Mesodermal cell (in vitro differentiated cells): ENCODE results near the gene NCBP2L.

Source experiments
- H3K27ac ChIP-seq: 2 replicates; pipeline ENCODE4 v1.7.0; 2013; ENCODE audit warnings: mild to moderate bottlenecking, low read depth, low read length, moderate library complexity; ENCODE audit not compliant: severe bottlenecking
- H3K36me3 ChIP-seq: 2 replicates; pipeline ENCODE4 v1.7.1; 2013; ENCODE audit warnings: mild to moderate bottlenecking, low read length, moderate library complexity; ENCODE audit not compliant: control insufficient read depth, insufficient read depth
- H3K4me1 ChIP-seq: one replicate; pipeline ENCODE4 v1.7.1; 2013; ENCODE audit warnings: mild to moderate bottlenecking, low read length; ENCODE audit not compliant: insufficient read depth, control insufficient read depth, poor library complexity, severe bottlenecking
- H3K4me3 ChIP-seq: 2 replicates; pipeline ENCODE4 v1.7.0; 2013; ENCODE audit warnings: low read length, control low read depth, mild to moderate bottlenecking; ENCODE audit not compliant: insufficient read depth, poor library complexity, severe bottlenecking; ENCODE audit errors: extremely low read depth
- H3K9me3 ChIP-seq: 2 replicates; pipeline ENCODE4 v1.7.1; 2013; ENCODE audit warnings: mild to moderate bottlenecking, low read length, moderate library complexity; ENCODE audit not compliant: control insufficient read depth
- WGBS, 2 experiments: methylation state at CpG; one replicate each; pipeline ENCODE4 v1.1.5; 2013; ENCODE audit warnings: missing lambda C conversion rate in 2 of 2; ENCODE audit not compliant: insufficient coverage in 2 of 2; 5-methylcytosine and 5-hydroxymethylcytosine counted together

The NCBP2L gene

DNA sequence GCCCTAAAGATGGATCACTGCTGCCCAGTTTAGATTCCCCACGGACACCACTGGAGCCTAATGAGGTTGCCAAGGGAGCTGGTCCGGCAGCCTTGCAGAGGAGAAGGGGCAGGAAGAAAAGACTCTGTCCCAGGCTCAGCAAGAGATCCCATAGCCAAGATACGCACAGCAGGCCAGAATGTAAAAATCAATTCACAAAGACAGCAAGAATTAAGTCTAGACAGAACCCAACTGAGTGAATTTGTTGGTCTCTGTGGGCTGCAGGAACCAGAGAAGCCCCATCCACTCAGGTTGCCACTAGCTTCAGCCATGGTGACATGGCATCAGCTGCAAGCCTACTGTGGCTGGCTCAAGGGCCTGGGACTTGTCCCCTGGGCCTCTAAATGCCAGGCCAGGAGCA, 24.8 kb upstream of the NCBP2L start:
- H3K4me1 ChIP-seq: peaks cover 12% of the 10 kb centered on the region
- no CpG with 5 or more reads among the region's 3 CpGs for WGBS, 2 experiments
- H3K4me3 ChIP-seq: no peak overlapping the region
- no peaks in the 10 kb centered on the region for H3K36me3 ChIP-seq
- H3K27ac ChIP-seq: no peak overlapping the region
- no peaks in the 10 kb centered on the region for H3K9me3 ChIP-seq

DNA sequence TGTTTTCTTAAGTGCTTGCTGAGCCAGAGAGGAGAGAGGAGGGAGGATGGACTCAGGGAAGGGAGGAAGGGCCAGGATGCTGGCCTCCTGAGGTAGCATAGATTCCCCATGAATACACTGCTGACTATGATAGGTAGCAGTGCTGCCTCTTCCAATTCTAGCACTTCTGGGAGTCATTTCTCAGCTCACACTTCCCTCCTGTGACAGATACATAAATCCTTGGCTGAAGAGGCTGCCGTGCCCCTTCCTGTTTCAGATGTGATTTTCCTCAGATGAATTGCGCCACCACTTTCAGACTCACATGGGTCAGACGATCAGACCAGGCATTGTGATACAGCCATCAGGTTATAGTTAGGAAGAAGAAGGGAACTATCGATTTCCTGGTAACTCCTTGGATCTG, 24.3 kb upstream of the NCBP2L start:
- no peaks in the 10 kb centered on the region for H3K36me3 ChIP-seq
- WGBS, 2 experiments: 100% methylated on average over 1 of the region's 4 CpGs
- no peak overlapping the region for H3K4me3 ChIP-seq
- no peak overlapping the region for H3K27ac ChIP-seq
- H3K9me3 ChIP-seq: no peaks in the 10 kb centered on the region
- H3K4me1 ChIP-seq: peaks cover 8% of the 10 kb centered on the region

DNA sequence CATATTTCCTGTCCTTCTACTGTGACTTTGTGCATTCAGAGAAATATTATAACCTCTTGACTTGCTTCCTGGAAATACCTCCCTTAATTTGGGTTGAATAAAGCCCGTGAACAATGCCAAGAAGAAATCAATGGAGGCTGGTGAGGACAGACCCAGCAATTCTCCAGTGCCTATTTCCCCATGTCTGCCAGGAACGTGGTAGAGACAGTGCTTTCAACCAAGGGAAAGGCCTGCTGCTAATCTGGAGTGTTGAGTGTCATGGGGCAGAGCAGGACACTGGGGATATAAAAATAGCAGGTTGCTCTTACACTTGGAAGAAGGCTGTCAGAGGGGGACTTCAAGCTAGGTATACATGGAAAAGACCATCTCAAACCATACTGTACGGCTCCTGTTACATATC, 21.8 kb upstream of the NCBP2L start:
- peaks cover 5% of the 10 kb centered on the region for H3K4me1 ChIP-seq
- 86% methylated on average over 1 of the region's 3 CpGs; no CpG with 5 or more reads in 1 of the 2 experiments for WGBS, 2 experiments
- no peak overlapping the region for H3K27ac ChIP-seq
- no peak overlapping the region for H3K4me3 ChIP-seq
- no peaks in the 10 kb centered on the region for H3K9me3 ChIP-seq
- H3K36me3 ChIP-seq: no peaks in the 10 kb centered on the region

GRCh38 chrX:107758231-107758766, 19.2 kb upstream of the NCBP2L start:
- H3K27ac ChIP-seq: no peak overlapping the region
- H3K4me3 ChIP-seq: no peak overlapping the region
- 100% methylated on average over 1 of the region's 5 CpGs; no CpG with 5 or more reads in 1 of the 2 experiments for WGBS, 2 experiments
- H3K9me3 ChIP-seq: no peaks in the 10 kb centered on the region
- no peaks in the 10 kb centered on the region for H3K36me3 ChIP-seq
- H3K4me1 ChIP-seq: peaks cover 5% of the 10 kb centered on the region

DNA sequence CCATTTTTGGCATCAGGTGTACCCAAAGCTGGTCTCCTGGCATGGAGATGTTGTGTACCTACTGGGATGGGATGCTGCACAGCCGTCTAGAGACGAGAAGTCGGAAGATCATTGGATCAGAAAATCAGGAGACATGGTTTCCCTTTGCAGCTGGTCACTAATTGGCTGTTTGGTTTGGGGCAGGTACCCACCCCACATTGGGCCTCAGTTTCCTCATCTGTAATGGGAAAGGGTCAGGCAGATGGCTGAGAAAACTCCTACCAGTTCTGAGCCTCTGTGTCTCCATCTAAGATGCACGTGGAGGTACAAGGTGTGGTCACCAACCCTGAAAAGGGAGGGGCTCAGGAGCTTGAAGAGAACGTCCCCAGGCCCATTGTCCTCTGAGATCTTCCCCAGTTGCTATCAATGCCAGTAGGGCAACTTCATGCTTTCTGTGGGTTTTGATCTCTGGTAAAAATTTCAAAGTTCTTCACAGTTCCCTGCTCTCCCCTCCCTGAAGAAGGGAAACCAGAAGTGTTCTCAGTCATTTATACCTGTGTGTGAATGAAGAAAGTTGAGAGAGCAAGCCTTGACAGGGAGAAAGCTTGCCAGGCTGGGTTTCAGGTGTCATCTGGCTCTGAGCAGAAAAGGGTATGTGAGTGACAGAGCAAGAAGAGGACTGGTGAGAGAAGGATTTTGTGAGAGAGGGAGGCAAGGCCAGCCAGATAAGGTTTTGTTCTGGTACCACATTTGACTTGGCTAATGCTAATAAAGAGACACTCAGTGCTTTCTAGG, 17.0 kb upstream of the NCBP2L start:
- WGBS, 2 experiments: 71 to 96% methylated on average over 1 to 5 of the region's 5 CpGs
- Histone ChIP-seq H3K4me3 (no peak overlapping the region), H3K27ac (no peak overlapping the region), H3K9me3 (no peaks in the 10 kb centered on the region), H3K4me1 (peaks cover 5% of the 10 kb centered on the region), H3K36me3 (no peaks in the 10 kb centered on the region)

DNA sequence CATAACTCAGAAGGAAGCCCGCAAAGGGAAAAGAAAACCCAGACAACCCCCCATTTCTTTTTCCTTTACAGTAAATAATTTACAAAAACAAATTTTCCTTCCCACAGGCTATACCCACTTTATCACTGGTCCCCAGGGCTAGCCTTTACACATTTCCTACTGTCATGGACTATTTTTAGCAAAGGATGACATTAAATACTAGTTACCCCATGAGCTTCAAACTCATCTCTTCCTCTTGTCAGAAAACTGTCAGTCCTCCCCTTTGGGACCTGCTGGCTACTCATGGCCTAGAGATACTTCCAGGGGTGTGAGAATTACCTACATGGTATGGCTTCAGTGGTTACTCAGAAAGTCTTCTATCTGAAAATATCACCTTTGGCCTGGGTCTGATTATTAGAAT, 13.9 kb upstream of the NCBP2L start:
- 100% methylated on average over 1 of the region's 1 CpG; no CpG with 5 or more reads in 1 of the 2 experiments for WGBS, 2 experiments
- Histone ChIP-seq H3K4me3 (no peak overlapping the region), H3K27ac (no peak overlapping the region), H3K36me3 (no peaks in the 10 kb centered on the region), H3K9me3 (no peaks in the 10 kb centered on the region), H3K4me1 (no peaks in the 10 kb centered on the region)

- no peaks in the 10 kb centered on the region for H3K4me1 ChIP-seq
- WGBS, 2 experiments: 85% methylated on average over 4 of the region's 11 CpGs; no CpG with 5 or more reads in 1 of the 2 experiments
These were observed 12.5 kb upstream of the NCBP2L start for GRCh38 chrX:107764845-107765608.

DNA sequence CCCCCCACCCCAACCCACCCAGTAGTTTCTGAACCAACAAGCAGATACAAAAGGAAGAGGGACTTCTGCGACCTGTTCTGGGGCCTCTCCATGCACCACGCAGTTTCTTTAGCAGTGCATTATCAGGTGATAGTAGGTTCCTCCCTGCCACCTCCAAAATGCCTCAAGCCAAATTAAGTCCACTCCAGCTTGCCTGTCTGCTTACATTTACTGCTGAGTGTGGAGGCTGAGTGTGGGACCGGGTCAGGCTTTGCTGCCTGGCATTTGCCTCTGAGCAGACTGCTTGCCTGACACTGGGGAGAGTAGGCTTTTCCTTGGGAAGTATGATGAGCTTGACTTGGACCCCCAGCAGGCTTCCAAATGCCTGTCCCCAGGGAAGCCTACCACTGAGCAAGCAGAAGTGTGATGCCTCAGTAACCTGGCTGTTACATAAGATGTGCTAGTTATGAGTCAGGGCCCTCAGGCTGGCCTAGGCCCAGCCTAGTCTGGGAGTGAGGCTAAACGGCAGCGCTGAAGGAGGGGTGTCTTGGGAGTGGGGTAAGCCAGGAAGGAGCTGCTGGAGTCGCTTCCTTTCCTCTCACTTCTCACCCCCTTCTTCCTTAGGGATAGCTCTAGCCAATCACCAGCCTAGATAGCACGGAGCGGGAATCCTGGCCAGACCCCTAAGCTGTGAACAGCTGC, 10.9 kb upstream of the NCBP2L start:
- Histone ChIP-seq H3K36me3 (no peaks in the 10 kb centered on the region), H3K4me3 (no peak overlapping the region), H3K9me3 (no peaks in the 10 kb centered on the region), H3K4me1 (no peaks in the 10 kb centered on the region), H3K27ac (no peak overlapping the region)
- whole genome bisulfite sequencing, 2 experiments: 77% methylated on average over 3 of the region's 8 CpGs; no CpG with 5 or more reads in 1 of the 2 experiments

More at GRCh38 chrX:107764845-107765608, 12.5 kb upstream of the NCBP2L start:
- H3K4me3 ChIP-seq: no peak overlapping the region
- no peaks in the 10 kb centered on the region for H3K36me3 ChIP-seq
- no peak overlapping the region for H3K27ac ChIP-seq
- no peaks in the 10 kb centered on the region for H3K9me3 ChIP-seq

DNA sequence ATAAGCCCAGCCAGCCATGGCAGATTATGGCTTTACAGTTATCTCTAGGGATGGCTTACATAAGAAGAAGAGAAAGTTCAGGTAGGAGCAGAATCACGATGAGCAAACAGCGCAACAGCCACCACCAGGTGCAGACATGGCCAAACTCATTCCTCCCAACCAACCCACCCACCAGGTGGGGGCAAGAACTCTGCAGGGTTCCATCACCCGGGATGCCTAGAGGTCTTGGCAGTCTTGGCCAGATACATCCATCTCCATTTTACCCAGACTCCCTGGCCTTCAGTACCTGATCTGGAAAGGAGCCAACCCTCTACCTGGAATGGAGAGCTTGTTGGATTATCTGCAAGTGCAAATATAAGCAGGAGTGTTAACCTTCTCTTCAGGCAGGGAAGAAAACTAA, 9.5 kb upstream of the NCBP2L start:
- H3K27ac ChIP-seq: no peak overlapping the region
- WGBS, 2 experiments: 80% methylated on average over 1 of the region's 3 CpGs; no CpG with 5 or more reads in 1 of the 2 experiments
- H3K36me3 ChIP-seq: no peaks in the 10 kb centered on the region
- no peaks in the 10 kb centered on the region for H3K4me1 ChIP-seq
- no peaks in the 10 kb centered on the region for H3K9me3 ChIP-seq
- H3K4me3 ChIP-seq: no peak overlapping the region

DNA sequence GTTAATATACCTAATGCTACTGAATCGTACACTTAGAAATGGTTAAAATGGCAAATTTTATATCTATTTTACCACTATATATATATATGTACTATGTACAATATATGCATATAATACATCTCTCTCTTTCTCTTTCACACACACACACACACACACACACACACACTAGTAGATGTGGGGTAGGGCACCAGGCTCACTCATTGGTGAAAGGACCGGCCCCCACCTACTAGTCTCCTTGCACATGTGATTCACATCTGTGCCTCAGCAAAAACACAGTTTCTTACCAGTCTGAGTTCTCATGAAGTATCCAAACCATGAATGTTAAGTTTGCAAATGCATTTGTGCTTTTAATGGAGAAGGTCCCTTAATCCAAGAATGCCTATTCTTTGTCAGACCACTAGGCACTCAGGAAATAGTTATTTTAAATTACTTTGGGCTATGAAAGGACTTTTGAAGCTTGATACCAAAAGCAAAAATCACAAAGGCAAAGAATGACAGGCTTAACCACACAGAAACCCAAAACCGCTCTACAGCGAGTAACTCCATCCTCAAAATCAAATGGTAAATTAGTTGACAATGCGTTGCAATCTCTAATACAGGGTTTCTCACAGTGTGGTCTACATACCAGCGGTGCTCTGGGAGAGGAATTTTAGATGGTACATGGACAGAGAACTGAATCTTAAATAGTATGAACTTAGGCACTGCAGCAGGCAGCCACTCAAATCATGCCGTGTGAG, 7.8 kb upstream of the NCBP2L start:
- H3K4me1 ChIP-seq: no peaks in the 10 kb centered on the region
- no peak overlapping the region for H3K4me3 ChIP-seq
- H3K27ac ChIP-seq: no peak overlapping the region
- 100% methylated on average over 1 of the region's 7 CpGs; no CpG with 5 or more reads in 1 of the 2 experiments for WGBS, 2 experiments
- no peaks in the 10 kb centered on the region for H3K36me3 ChIP-seq
- no peaks in the 10 kb centered on the region for H3K9me3 ChIP-seq
